Prostate gland (tissue), 2 donors: ENCODE results near the gene ATP5F1B.

Experiments used
- CTCF ChIP-seq, 4 experiments: fragments of 200-600 bp in 2 of 4; fragments of 450-650 bp in 2 of 4; sonication (generic) in 2 of 4; IDR thresholded peaks; 1 replicate in 3 of 4; 2 replicates in 1 of 4; pipeline ENCODE4 v1.5.1; 2016 to 2019; ENCODE audit warnings: antibody characterized with exemption in 4 of 4, mild to moderate bottlenecking in 2 of 4, moderate library complexity in 2 of 4
- POLR2A ChIP-seq: fragments of 450-650 bp; IDR thresholded peaks from one replicate; pipeline ENCODE4 v1.6.1; 2016; ENCODE audit warnings: antibody characterized with exemption, mild to moderate bottlenecking
- POLR2AphosphoS5 ChIP-seq: sonication (generic); formaldehyde crosslinking; IDR thresholded peaks from one replicate; pipeline ENCODE4 v1.6.1; 2017; ENCODE audit warnings: antibody characterized with exemption

- TF ChIP-seq POLR2AphosphoS5 (no peak), CTCF (IDR thresholded peaks at IDR 0.05) (no peak), POLR2A (no peak)
These were observed 16.2 kb downstream of the ATP5F1B start for GRCh38 chr12:56629459-56630179.
